ENCODE results near the gene NUP188.
"Not testable (repeated sequence)": the region's sequence is repeated elsewhere in the genome, so short reads cannot be mapped to it uniquely, and the experiment has no call there.

Gene NUP188

DNA sequence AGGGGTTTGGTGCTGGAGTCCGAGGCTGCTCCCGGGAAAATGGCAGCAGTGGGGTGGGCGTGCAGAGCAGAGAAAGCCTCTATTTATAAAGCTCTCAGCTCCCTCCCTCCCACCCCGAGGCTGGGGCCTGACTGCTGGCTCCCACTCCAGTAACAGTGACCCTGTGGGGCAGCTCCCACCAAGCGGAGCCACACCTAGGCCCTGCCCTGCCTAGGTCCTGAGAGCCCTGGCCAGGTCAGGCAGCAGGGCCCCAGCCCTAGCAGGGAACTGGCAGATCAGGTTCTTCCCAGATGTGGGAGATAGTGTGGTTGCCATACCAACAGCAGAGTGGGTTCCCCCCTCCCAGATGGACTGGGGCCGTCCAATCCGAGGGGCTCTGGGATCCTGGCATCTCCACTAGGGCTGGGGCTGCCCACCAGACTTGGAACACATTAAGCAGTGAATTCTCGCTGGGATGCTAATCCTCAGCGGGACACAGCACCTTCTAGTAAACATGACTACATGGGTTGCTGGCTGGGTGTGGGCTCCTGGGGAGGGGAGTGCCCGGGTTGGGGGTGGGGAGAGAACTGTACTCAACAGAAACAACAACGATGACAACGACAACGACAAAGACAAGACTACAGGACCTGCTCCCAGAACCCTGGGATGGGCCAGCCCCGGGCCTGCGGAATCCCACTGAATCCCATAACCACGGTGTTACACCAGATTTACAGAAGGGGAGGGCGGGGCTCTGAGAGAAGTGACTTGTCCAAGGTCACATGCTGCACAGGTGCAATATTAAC, 79.1 kb downstream of the NUP188 start:
- H3K4me3 ChIP-seq (ENCODE audit: low read depth, low read length) = no peak overlapping the region

DNA sequence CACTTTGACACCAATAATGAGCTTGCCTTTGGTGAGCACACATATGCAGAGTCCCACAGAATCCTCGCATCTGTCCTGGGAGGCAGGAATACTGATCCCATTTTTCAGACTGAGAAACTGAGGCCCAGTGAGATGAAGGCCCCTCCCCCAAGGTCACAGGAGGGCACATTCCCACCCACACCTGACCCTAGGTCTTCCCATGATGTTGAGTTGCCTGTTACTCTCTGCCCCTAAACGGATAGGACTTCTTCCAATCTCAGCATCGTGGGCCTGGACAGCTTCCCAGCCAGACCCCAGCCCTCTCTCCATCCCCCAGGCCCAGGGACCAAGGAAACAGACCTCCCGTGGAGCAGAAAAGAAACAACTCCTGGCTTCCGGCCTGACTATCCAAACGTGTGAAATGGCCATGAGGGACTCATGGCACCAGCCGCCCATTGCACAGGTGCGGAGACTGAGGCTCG, 79.8 kb downstream of the NUP188 start:
- H3K4me3 ChIP-seq (ENCODE audit: low read depth, low read length) = peak overlapping the region; percentile 65

DNA sequence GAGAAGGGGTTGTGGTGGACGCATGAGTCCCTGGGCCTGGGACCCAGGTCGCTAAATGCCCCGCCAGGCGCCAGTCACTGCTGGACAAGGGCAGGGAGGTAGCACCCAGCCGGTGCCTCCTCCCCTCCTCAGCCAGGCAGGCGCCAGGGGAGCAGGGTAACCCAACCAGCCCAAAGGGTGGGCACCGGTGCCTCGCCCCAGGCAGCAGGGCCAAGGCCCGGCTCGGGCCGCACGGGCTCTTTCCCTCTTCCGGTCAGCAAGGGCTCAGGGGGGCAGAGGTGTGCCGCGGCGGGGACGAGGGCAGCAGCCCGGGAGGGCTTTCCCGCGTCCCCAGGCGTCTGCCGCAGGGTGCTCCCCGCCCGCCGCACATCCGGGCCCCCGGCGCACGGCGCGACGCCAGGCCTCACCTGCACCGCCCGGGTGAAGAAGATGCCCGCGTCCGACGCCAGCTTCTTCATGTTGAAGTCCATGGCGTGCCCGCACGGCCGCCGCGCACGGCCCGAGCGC, 80.2 kb downstream of the NUP188 start:
- H3K4me3 ChIP-seq (ENCODE audit: low read depth, low read length) = peak overlapping the region; percentile 65

DNA sequence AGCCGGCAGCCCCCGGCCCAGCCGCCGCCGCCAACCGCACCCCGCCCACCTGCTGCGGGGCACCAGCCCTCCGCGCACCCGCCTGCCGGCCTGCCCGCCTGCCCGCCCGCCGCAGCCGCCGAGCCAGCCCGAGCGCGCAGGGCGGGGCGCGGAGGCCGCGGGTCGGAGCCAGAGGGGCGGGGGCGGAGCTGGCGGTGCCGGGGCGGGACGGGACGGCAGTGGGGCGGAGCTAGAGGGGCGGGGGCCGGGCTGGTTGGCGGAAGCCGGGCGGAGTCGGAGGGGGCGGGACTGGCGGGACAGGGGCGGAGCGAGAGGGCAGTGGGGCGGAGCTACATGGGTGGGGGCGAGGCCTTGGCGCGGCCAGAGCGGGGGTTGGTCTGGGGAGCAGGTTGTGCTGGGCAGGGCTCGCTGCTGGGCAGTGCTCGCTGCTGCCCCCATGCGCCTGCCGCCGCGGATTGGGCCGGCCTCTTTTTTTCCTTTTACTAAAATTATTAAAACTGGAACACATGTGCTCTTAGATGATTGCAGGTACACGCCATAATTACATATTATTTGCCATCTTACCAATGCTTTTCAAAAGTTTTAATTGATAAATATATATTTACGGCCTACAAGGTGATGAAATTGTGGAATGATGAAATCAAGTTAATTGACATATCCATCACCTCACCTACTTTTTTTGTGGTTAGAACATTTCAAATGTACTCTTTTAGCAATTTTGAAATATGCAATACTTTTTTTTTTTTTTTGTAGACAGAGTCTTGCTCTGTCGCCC, 80.9 kb downstream of the NUP188 start, which contains the start of gene SH3GLB2:
Gene SH3GLB2, minus strand, starts transcription at position 140 of the 775 bp plus-strand sequence. CDS start 177 bp downstream, outside the sequence.
- peak within 1 kb of the TSS; percentile 65 for H3K4me3 ChIP-seq (ENCODE audit: low read depth, low read length)

DNA sequence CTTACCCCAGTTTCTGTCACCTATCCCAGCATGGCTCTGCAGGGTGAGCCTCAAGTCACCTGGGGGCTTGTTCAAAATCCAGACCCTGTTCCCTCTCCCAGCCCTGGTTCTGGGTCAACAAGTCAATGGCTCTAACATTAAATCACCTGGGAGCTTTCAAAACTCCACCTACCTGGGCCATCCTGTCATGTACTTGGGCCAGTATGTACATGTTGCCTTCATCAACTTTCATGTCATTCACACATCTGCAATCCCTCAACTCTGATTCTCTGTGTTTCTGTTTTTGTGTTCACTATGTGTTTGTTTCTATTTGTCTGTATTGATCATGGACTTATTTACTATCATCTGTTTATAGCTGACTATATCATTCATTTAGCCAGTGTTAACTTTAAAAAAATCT, 82.7 kb downstream of the NUP188 start:
- H3K4me3 ChIP-seq (ENCODE audit: low read depth, low read length) = no peak overlapping the region

DNA sequence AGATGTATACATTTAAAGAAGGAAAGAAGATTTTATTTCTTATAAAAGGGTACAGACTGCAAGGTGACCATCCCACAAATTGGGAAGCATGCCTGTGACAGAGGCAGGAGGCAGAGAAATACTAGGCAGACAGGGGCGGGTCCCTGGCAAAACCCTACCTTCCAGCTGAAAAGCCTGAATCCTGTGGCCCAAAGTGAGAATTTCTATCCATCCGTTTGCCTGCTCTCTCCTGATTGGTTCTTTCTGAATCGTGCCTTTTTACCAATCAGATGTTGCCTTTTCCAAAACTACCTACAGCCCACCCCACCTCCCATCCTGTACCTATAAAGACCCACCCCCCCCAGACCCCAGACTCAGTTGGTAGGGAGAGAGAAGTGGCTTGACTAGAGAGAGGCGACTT, 84.0 kb downstream of the NUP188 start:
- no peak overlapping the region for H3K4me3 ChIP-seq (ENCODE audit: low read depth, low read length)

DNA sequence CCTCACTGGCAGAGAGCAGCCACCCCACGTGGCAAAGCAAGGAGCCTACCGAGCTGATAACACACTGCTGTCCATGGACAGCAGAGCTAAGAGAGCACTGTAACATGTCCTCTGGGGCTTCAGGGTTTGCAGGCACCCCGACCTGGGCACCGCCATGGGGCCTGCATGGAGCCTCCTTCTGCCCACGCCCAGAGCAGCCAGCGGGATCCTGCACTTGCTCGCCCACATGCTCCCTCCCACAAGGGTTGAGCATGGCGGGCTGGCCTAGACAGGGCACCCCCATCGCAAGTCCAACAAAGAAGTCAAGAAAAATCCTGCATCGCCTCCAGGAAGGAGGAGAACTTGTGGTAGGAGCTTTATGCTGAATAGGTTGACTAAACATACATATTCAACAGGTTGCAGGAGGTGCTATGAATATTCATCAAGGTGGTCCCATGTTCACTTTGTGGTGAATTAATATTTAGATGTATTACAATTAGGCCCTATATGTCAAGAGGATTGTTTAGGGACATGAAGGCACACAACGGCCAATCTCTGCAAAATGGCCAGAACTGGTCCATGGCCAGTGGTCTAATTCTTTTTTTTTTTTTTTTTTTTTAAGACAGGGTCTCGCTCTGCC, 85.2 kb downstream of the NUP188 start:
- no peak overlapping the region for H3K4me3 ChIP-seq (ENCODE audit: low read depth, low read length)

DNA sequence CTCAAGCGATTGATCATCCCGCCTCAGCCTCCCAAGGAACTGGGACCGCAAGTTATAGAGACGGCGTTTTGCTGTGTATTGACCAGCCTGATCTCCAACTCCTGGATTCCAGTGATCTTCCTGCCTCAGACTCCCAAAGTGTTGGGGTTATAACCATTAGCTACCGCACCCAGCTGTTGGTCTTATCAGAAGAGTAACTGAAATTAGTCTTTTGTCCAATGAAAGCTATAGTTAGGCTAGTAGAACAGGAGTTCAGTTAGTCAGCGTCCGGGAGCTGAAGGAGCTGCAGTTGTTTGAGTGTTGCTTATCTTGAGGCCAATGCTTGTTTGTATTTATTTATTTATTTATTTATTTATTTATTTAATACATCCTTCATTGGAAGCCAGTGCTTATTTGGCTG, 85.7 kb downstream of the NUP188 start:
- H3K4me3 ChIP-seq (ENCODE audit: low read depth, low read length) = no peak overlapping the region

DNA sequence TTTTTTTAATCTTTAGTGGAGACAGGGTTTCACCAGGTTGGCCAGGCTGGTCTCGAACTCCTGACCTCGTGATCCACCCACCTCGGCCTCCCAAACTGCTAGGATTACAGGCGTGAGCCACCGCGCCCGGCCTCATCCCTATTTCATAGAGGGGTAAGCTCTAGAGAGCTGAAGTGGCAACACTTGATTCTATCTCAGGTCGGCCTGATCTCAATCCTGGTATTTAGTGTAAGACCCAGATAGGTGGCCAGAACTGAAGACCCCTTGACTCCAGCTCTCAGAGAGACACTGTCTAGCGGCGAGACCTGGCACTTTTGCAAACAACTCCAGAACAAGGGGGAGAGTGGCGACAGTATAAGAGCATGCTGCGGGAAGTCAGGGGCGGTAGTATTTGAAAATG, 88.3 kb downstream of the NUP188 start:
- not testable (repeated sequence) for H3K4me3 ChIP-seq (ENCODE audit: low read depth, low read length)

DNA sequence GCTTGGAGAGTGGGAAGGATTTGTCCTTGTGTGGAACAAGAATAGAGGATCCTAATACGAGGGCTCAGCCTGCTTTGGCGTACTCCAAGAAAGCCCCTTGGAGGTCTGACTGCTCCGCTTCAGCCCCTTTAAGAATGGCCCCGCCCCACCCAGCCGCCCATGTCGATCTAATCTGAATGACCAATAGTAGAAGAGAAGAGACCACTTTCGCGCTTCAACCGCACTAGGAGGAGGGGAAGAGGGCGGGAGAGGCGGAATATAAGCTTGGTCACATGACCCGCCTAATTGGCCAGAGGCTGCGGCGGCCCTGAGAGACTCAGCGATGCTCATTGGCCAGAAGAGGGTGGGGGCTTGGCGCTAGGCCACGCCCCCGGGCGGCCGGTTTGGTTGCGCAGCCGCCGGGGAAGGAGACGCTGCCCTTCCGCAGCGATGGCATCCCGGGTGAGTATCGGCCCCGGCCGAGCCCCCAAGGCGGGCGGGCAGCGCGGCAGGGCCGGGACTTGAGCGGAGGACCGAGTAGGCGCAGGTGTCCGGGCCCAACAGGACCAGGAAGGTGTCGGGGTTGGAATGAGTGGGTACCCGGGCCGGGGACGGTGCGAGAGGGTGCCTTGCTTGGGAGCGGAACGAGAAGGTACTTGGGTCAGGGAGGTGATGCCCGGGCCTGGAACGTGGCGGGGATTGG, 88.9 kb downstream of the NUP188 start, which contains the start of gene MIGA2:
Gene MIGA2, plus strand, starts transcription at position 386 of the 682 bp plus-strand sequence. CDS start 3,969 bp downstream, outside the sequence.
- H3K4me3 ChIP-seq (ENCODE audit: low read depth, low read length) = peak within 1 kb of the TSS; percentile 68

DNA sequence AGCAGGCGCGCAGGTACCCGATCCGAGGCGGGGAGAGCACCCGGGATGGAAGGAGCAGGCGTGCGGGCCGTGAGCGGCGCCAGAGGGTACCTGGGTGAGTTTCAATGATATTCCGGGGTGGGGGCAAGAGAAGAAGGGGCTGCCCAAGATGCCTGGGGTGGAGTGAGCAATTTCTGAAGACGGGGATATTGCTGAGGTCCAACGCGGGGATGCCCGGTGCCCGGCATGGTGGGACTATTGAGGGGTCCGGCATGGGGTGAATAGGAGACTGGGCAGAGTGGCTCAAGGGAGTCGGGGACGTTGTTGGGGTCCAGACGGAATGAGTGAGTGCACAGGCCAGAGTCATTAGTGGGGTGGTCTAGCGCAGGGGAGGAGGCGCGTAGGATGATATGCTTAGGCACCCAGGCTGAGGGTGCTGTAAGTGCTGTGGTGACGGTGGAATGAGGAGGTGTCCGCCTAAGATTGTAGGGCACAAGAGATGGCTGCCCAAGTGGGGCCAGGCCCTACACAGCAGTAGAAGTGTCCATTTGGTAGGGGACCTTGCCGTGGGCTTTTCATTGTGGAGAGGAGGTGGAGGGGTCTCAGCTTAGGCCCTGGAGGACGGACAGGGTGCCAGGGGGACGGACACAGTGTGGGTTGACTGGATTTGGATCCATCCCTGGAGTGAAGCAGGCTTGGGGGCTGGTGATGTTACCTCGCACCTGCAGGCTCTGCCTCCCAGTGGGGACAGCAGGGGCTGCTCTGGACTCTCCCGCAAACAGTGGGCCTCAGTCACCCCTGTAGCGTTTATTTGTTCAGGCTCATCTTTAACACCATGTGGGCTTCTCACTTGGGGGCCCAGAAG, 89.6 kb downstream of the NUP188 start:
- peak overlapping the region; percentile 68 for H3K4me3 ChIP-seq (ENCODE audit: low read depth, low read length)

DNA sequence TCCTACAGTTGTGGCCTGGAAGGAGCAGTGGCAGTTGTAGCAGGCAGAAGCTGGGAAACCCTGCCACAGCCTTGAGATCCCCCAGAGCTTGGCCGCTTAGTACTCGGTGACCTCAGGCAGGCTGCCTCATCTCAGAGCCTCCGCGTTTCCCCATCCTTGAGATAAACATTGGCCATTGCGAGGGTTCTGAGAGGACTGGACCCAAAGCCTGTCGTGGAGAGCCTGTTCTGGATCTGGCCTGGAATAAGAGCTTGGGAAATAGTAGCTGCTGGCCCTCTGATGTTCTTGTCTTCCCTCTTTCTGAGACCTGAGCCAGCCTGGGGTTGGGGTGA, 90.2 kb downstream of the NUP188 start:
- no peak overlapping the region for H3K4me3 ChIP-seq (ENCODE audit: low read depth, low read length)

DNA sequence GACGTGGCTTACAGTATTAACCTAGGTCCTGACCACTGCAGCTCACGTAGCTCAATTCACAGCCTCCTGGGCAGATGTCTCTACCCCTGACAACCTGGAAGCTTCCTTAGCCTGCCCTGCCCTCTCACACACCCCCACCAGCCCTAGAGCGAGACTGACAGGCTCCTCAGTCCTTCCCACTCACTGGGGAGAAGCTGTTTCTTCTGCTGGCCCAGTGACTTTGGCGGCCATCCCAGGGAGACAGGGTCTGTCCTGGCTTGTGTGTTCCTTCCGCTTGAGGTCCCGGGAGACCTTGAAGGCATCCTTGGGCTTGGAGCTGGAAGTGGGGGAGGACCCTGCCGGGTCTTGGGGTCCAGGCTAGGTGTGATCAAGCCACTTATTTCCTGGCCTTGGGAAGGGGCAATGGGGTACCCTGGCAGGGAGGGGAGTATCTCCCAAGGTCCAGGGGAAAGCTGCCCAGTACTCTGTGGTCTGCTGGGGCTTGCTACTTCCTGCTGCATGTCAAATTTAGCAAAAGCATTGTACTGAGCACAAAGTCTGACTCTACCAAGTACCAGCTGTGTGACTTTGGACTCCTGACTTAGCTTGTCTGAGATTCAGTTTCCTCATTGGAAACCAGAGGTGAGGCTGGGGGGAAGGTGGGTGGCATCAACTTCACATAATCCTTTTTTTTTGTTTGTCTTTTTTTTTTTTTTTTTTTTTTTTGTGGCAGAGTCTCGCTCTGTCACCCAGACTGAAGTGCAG, 90.8 kb downstream of the NUP188 start:
- H3K4me3 ChIP-seq (ENCODE audit: low read depth, low read length) = no peak overlapping the region

DNA sequence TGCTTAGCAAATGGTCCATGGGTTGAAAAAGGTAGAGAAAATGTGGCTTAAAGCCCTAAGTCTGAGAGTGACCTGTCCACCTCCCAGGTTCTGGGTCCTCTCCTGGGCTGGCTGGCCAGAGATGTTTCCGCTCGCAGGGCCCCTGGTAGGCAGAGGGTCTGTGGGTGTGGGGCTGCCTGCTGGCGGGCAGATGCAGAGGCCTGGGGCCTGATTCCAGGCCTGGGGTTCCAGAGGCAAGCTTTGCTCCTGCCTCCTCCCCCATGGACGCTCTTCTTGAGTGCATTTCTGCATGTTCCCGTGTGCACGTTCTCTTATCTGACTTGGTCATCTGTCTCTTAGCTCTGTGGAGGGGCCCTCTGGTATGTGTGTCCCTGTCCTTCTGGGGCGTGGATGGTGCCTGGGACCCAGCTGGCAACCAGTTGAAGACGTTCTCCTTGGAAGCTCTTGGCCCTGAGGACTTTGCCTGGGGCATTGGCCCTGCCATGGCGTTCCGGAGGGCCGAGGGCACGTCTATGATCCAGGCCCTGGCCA, 92.7 kb downstream of the NUP188 start:
- H3K4me3 ChIP-seq (ENCODE audit: low read depth, low read length) = no peak overlapping the region

DNA sequence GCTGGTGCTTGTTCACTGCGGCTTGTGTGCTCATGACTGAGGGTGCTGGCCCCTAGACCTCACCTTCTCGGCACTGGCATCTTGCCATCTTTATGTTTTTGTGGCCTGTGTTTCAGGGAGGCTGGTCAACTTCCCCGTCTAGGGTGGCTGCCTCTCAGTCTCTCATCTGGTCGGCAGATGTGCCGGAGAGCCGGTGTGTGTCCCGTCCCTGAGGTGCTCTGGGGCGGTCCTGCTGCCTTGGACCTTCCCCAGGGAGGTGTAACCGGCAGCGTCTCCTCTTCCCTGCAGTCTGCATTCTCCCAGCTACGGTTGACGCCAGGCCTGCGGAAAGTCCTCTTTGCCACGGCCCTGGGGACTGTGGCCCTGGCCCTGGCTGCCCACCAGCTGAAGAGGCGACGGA, 94.5 kb downstream of the NUP188 start:
- H3K4me3 ChIP-seq (ENCODE audit: low read depth, low read length) = no peak overlapping the region

DNA sequence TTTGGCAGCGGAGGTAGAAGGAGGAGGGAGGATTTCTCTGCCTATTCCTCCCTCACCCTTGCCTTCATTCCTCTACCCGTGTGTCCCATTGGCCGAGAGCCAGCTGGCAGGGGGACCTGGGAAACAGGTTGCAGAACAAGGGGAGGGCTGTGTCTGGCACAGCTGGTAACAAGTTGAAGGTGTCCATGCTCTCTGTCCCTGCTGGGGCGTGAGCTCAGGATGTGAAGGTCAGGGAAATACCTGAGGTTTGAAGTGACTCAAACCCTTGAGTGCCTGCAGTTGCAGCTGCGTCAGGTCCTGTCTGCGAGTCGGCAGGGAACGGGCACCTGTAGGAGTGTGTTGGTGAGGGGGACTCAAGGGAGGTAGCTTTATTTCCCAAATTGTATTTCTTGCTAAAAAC, 105.1 kb downstream of the NUP188 start:
- H3K4me3 ChIP-seq (ENCODE audit: low read depth, low read length) = no peak overlapping the region

DNA sequence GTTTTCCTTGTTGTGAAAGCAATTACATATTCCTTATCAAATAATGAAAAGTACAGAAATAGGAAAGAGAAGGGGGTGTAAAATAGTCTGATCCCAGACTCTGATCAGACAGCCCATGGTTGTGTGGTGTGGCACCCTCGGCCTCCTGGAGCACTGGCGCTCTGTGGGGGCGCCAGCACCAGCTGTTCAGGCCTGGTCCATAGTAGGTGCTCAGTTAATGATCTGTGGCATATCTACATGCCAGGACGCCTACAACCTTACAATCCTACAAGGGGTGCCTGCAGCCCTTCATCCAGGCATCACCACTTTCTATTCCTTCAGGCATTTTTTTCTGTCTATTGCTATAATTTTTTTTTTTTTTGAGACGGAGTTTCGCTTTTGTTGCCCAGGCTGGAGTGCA, 105.5 kb downstream of the NUP188 start:
- H3K4me3 ChIP-seq (ENCODE audit: low read depth, low read length) = no peak overlapping the region

DNA sequence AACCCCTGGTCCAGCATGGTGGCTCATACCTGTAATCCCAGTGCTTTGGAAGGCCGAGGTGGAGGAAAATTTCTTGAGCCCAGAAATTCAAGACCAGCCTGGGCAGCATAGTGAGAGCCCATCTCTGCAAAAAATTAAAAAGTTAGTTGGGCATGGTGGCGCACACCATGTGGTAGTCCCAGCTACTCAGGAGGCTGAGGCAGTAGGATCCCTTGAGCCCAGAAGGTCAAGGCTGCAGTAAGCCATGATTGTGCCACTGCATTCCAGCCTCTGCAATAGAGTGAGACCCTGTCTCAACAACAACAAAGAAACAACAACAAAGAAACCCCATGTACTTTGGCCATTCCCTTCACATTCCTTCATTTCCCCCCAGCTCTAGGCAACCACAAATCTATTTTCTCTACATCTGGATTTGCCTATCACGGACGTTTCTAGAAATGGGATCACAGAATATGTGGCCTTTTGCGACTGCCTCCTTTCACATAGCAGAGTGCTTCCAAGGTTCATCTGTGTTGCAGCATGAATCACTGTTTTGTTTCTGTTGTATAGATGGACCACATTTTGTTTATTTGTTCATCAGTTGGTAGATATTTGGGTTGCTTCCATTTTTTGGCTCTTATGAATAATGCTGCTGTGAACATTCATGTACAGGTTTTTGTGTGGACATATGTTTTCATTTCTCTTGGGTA, 106.8 kb downstream of the NUP188 start:
- H3K4me3 ChIP-seq (ENCODE audit: low read depth, low read length) = no peak overlapping the region

All from iPS-11a (cell line).